SK-N-SH treated with all-trans-retinoic acid at 6 μM for 48 hours (cell line): ENCODE measurements around the gene CHRNA5.

ENCODE experiments used
- CSDC2 ChIP-seq: fragments of 250-450 bp; sonication (Bioruptor Pico); IDR thresholded peaks from 2 replicates; pipeline ENCODE4 v1.5.0; 2020; ENCODE audit warnings: mild to moderate bottlenecking, moderate library complexity
- OSR1 ChIP-seq: fragments of 250-450 bp; sonication (Bioruptor Pico); IDR thresholded peaks from 2 replicates; pipeline ENCODE4 v1.8.0; 2022; ENCODE audit warnings: moderate library complexity, mild to moderate bottlenecking, inconsistent platforms
- PATZ1 ChIP-seq: fragments of 250-450 bp; sonication (Bioruptor Pico); IDR thresholded peaks from 2 replicates; pipeline ENCODE4 v1.8.0; 2020; ENCODE audit warnings: mild to moderate bottlenecking, moderate library complexity, borderline replicate concordance
- TOX ChIP-seq: fragments of 250-450 bp; sonication (Bioruptor Pico); IDR thresholded peaks from 2 replicates; pipeline ENCODE4 v1.8.0; 2021; ENCODE audit warnings: mild to moderate bottlenecking, moderate library complexity, borderline replicate concordance
- ZNF565 ChIP-seq: fragments of 450-650 bp; formaldehyde crosslinking; conservative IDR thresholded peaks from 2 replicates; pipeline ENCODE4 v1.5.0; 2020; ENCODE audit warnings: low read depth, mild to moderate bottlenecking, moderate library complexity

- TF ChIP-seq ZNF565 (CRISPR knock-in tag) (no peak), PATZ1 (no peak), CSDC2 (CRISPR knock-in tag) (no peak), TOX (CRISPR knock-in tag) (no peak), OSR1 (CRISPR knock-in tag) (no peak)
These were observed 24.2 kb upstream of the CHRNA5 start for GRCh38 chr15:78540871-78541743.
